ENCODE data around the gene C17orf114.

The C17orf114 gene

GRCh38 chr17:4769628-4770027 is 32.5 kb downstream of the C17orf114 start:
- H3K27ac ChIP-seq, result no peak overlapping the region
- no peaks in the 10 kb centered on the region for H3K36me3 ChIP-seq
- H3K27me3 ChIP-seq, result peaks cover 0 to 13% (median 0%) of the 10 kb centered on the region in 9 donors
- H3K4me1 ChIP-seq, result peaks cover 0 to 45% (median 0%) of the 10 kb centered on the region in 12 donors
- no peak for TF ChIP-seq CTCF (IDR thresholded peaks at IDR 0.05)
- TF ChIP-seq POLR2A (IDR thresholded peaks at IDR 0.05), result no peak
- no peak for ATAC-seq
- WGBS, 4 donors, result 86 to 92% (median 90%) methylated on average over 2 of the region's 2 CpGs
- H3K9me3 ChIP-seq, result no peaks in the 10 kb centered on the region
- DNase-seq, result no peak
- H3K4me3 ChIP-seq, result no peak overlapping the region
- intact Hi-C loops (cut with DNase I), result no loop called here

GRCh38 chr17:4768298-4768697 is 33.8 kb downstream of the C17orf114 start:
- peaks cover 0 to 55% (median 0%) of the 10 kb centered on the region in 12 donors for H3K4me1 ChIP-seq
- DNase-seq (no peak), ATAC-seq (peak in 1 of 4 donors; percentile 33)
- peaks cover 0 to 13% (median 0%) of the 10 kb centered on the region in 9 donors for H3K27me3 ChIP-seq
- no peak overlapping the region for H3K4me3 ChIP-seq
- intact Hi-C loops (cut with DNase I), result no loop called here
- 79 to 89% (median 83%) methylated on average over 6 of the region's 6 CpGs for WGBS, 4 donors
- peak overlapping the region in 3 of 12 donors; percentile 20 to 93 (median 21) for H3K27ac ChIP-seq
- no peaks in the 10 kb centered on the region for H3K9me3 ChIP-seq
- no peaks in the 10 kb centered on the region for H3K36me3 ChIP-seq
- TF ChIP-seq POLR2A (IDR thresholded peaks at IDR 0.05) (no peak), CTCF (IDR thresholded peaks at IDR 0.05) (no peak)

- WGBS, 4 donors, result 63 to 68% (median 66%) methylated on average over 9 of the region's 9 CpGs
- Histone ChIP-seq H3K27ac (peak overlapping the region in 5 of 12 donors; percentile 25 to 93 (median 59)), H3K4me1 (peaks cover 0 to 55% (median 0%) of the 10 kb centered on the region in 12 donors), H3K27me3 (peaks cover 0 to 2% (median 0%) of the 10 kb centered on the region in 9 donors), H3K9me3 (no peaks in the 10 kb centered on the region), H3K36me3 (no peaks in the 10 kb centered on the region), H3K4me3 (no peak overlapping the region)
- TF ChIP-seq CTCF (IDR thresholded peaks at IDR 0.05) (no peak), POLR2A (IDR thresholded peaks at IDR 0.05) (no peak)
- peak in 3 of 4 donors; percentile 31 to 76 (median 44) for ATAC-seq
- no peak for DNase-seq
- intact Hi-C loops (cut with DNase I), result no loop called here
Observed at GRCh38 chr17:4766723-4767122, 35.4 kb downstream of the C17orf114 start.

- 85 to 94% (median 88%) methylated on average over 3 of the region's 3 CpGs for WGBS, 4 donors
- no peak for TF ChIP-seq POLR2A (IDR thresholded peaks at IDR 0.05)
- TF ChIP-seq CTCF (IDR thresholded peaks at IDR 0.05), result no peak
- ATAC-seq (peak in 2 of 4 donors; percentile 34 to 68), DNase-seq (peak in 1 of 5 donors; percentile 36)
- Histone ChIP-seq H3K27me3 (peaks cover 0 to 2% (median 0%) of the 10 kb centered on the region in 9 donors), H3K4me3 (no peak overlapping the region), H3K27ac (peak overlapping the region in 7 of 12 donors; percentile 24 to 93 (median 42)), H3K4me1 (peaks cover 0 to 55% (median 0%) of the 10 kb centered on the region in 12 donors), H3K9me3 (no peaks in the 10 kb centered on the region), H3K36me3 (no peaks in the 10 kb centered on the region)
- intact Hi-C loops (cut with DNase I), result no loop called here
Observed at GRCh38 chr17:4766201-4766600, 35.9 kb downstream of the C17orf114 start.

All from heart left ventricle (tissue), 16 donors.